GM12873 (cell line): ENCODE data around the gene NOTUM.

Source experiments
- TF ChIP-seq, protein P1 (sequence below): IDR thresholded peaks from 2 replicates; pipeline ENCODE4 v1.5.1; 2012; ENCODE audit warnings: low read depth, mild to moderate bottlenecking, moderate library complexity, low read length, control low read depth; ENCODE audit not compliant: insufficient read depth; ENCODE audit errors: missing control alignments

NOTUM gene

DNA sequence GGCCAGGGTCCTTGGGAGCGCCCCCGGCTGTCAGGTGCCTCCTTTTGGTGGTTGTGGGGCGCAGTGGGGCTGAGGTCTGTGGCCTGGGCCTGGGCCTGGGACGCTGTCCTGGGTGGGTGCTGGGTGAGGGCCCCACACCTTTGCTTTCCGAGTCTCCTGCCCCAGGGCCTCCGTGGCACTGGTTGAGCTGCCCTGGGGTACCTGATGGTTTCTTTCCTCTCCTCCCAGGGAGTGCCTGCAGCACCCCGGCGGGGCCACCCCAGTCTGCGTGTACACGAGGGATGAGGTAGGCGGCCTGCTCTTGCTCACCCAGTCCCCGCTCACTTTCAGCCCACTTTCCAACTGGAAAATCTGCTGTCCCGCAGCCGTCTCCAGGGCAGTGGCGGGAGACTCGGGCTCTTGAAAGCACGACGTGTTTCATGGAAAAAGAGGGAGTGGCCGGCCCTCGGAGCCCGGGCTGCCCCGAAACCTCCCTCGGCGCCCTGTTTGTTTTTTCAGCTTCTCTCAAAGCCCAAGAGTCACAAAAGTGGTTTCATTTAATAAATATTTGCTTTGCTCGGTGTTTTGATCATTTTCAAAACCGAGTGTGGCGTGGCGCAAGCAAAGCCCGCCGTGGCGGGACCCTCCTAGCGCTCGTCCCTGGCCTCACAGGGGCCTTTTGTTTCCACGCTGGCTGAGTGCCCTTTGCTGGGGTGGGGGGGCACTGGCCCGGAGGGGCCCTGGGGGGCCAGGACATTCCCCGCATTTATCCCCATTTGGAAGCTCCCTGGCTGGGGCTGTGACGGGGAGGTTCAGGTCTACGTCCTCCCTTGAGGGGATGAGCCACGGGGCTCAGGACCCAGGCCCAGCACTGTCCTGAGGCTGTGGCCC lies 33.8 kb upstream of the NOTUM start:
- TF ChIP-seq, protein P1, sequence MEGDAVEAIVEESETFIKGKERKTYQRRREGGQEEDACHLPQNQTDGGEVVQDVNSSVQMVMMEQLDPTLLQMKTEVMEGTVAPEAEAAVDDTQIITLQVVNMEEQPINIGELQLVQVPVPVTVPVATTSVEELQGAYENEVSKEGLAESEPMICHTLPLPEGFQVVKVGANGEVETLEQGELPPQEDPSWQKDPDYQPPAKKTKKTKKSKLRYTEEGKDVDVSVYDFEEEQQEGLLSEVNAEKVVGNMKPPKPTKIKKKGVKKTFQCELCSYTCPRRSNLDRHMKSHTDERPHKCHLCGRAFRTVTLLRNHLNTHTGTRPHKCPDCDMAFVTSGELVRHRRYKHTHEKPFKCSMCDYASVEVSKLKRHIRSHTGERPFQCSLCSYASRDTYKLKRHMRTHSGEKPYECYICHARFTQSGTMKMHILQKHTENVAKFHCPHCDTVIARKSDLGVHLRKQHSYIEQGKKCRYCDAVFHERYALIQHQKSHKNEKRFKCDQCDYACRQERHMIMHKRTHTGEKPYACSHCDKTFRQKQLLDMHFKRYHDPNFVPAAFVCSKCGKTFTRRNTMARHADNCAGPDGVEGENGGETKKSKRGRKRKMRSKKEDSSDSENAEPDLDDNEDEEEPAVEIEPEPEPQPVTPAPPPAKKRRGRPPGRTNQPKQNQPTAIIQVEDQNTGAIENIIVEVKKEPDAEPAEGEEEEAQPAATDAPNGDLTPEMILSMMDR, result no peak

DNA sequence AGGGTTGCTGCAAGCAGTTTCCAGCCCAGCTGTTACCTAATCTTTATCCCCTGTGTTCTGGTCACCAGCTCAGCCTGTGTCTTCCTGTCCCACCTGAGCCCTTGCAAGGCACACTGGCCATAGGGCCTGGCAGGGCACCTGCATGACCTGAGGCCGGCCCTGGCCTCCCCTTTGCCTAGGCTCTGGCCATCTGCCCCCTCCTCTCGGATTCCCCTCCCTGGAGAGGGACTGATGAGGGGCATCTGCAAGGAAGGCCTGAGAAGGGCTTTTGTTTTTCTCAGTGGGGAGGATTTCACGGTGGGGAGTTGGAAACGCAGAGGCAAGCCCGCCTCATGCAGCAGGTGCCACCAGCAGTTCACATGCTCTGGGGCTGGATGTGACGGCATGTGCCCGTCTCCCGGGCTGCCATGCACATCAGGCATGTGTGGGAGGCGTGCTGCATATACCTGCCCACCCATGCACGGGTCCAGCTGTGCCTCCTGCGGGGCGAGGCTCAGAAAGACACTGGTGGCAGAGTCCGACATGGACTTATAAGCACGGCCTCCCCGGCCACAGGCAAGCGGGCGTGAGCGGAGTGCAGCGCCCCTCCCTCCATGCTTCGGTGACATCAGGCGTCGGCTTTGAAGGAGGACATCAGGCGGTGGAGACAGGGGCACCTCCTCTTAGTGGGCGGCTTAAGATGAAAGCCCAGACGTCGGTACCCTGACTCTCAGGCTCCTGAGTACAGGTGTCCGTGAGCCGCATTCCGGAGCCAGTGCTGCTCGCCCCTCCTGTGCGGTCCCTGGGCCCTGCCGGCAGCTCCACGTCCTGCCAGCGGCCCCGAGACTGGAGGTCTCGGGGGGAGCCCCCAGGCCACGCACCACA lies 33.0 kb upstream of the NOTUM start:
- TF ChIP-seq, protein P1, result no peak

DNA sequence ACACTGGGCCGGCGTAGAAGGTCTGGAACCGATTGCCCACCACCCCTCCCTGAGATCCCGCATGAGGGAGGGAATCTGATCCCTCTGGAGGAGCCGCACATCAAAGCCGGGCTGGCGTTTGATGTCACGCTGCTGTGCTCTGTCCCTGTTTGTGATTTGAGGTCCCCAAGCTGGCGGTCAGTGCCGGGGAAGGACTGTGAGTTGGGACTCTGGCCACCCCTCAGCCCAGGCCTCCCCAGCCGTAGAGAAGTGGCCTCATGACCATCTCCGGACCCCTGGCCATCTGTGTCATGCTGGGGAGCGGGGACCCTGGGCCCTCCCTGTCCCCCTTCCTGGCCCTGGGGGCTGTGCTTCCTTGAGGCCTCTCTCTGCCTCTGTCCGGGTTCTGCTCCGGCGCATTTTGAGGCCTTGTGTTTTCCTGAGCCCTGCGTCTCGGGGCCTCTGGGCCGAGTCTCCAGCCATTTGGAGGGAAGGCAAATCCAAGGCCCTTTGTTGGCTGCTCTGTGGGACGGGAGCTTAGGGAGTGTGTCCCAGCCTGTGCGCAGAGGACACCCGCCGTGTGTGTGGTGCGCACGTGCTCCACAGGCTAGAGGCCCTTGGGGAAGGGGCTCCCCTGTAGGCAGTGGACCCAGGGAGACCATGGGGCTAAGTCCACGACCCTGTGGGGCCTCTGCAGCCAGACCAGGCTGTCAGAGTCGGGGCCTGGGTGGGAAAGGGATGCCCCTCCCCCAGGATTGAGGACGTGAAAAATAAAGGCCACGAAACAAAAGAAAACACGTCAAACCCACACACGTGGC lies 31.5 kb upstream of the NOTUM start:
- TF ChIP-seq, protein P1, result no peak

DNA sequence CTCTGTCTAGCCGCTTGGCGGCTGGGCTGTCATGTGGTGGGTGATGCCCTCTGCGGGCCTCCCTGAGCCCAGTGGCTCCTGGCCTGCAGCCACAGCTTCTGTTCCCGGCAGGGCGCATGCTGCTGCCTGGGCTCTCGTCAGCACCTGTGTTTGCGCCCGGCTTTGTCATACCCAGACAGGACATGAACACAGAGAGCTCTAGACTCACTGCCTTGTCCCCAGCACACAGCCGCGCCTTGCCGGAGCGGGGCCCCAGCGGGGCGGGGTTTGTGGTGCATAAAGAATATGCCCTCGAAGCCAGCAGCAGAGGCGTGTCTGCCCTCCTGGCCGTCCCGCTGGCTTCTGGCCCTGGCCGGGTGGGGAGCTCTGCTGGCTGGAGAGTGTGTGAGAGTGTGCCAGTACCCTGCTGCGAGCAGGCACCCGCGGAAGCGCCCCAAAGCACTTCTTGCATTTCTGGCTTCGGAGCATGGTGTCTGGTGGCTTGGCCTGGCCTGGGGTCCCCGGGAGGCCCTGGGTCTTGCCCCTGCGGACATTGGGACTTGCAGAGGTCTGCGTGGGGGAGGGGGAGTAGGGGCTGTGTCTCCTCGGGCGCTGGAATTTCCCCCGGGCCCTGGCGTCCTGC lies 30.8 kb upstream of the NOTUM start:
- TF ChIP-seq, protein P1, result no peak

DNA sequence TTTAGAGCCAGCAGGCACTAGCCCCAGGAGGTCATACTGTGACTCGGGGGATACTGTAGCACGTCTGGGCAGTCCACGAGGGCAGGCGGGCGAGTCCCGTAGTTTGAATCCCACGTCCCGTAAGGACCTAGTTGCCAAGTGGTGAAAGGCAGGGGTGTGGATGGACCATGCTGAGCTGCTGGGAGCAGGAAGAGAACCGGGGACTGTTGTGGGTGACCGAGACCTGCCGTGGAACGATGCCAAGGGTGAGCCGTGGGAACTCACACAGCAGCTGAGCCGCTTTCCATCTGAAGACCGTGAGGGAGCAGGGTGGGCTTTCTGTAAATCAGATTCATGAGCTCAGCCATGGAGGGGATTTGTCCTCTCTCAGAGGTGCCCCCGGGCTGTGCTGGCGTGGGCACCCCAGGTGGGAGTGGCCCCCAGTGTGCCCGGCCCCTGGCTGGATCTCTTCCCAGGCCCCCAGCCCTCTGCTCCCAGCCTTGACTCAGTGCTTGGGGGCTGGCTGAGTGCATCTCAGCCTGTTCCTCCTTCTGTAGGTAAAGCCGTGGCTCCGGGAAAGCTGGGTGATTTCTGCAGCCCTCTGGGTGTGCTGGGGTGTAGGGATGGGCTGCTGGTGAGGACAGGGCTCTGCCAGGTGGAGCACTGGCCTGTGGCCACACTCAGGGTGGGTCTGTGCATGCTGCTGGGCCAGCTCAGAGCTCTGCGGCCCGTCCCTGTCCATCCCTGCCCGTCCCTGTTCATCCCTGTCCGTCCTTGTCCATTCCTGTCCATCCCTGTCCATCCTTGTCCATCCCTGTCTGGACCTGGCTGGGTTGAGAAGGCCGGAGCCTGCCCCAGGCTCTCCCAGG lies 30.1 kb upstream of the NOTUM start:
- TF ChIP-seq, protein P1, result no peak

DNA sequence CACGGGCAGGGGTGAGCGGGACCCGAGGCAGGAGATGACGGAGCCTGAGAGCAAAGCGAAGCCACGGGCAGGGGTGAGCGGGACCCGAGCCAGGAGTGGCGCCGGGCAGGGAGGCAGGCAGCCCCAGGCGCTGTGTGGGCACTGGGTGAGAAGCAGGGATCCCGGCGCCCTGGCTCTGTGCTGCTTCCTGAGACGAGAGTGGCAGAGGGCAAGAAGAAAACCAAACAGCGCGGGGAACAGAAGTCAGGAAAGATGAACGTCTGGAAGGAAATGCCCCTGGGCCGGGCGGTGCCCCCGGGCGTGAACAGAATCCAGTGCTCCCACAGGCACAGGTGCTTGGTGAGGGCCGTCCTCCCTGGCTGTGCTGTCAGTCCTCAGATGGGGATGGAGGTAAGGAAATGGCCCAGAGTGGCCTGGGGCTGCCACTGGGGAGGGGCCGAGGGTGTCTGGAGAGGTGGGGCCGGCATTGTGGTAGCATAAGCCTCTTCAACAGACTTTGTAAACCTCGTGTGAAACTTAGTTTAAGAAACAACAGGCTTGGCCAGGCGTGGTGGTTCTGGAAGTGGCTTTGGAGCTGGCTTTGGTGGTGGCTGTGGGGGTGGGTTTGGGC lies 26.3 kb upstream of the NOTUM start:
- TF ChIP-seq, protein P1, result no peak
